ENCODE data around the gene RBFA. TPM values are rescaled to one million over a fixed set of nuclear protein-coding genes. Genes with fewer than 3 reads are reported as not detected.

Gene RBFA
- total and polyA plus RNA-seq, 2 experiments from 2014 or later: 33.8 to 43.3 TPM

DNA sequence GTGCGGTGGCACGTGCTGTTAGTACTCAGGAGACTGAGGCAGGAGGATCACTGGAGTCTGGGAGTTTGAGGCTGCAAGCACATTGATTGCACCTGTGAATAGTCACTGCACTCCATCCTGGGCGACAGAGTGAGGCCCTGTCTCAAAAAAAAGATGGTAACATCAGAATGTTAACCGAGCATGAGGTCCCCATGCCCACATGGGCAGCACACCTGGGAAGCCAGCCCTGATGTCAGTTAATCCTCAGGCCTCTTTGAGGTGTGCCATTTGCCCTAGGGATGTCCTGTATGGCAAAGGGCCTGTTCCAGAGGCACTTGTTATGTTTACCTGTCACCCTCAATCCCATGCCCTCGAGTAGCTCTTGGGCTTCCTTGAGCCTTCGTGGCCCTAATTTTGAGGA, 16.6 kb downstream of the RBFA start (continued):
- TF ChIP-seq, protein P1, sequence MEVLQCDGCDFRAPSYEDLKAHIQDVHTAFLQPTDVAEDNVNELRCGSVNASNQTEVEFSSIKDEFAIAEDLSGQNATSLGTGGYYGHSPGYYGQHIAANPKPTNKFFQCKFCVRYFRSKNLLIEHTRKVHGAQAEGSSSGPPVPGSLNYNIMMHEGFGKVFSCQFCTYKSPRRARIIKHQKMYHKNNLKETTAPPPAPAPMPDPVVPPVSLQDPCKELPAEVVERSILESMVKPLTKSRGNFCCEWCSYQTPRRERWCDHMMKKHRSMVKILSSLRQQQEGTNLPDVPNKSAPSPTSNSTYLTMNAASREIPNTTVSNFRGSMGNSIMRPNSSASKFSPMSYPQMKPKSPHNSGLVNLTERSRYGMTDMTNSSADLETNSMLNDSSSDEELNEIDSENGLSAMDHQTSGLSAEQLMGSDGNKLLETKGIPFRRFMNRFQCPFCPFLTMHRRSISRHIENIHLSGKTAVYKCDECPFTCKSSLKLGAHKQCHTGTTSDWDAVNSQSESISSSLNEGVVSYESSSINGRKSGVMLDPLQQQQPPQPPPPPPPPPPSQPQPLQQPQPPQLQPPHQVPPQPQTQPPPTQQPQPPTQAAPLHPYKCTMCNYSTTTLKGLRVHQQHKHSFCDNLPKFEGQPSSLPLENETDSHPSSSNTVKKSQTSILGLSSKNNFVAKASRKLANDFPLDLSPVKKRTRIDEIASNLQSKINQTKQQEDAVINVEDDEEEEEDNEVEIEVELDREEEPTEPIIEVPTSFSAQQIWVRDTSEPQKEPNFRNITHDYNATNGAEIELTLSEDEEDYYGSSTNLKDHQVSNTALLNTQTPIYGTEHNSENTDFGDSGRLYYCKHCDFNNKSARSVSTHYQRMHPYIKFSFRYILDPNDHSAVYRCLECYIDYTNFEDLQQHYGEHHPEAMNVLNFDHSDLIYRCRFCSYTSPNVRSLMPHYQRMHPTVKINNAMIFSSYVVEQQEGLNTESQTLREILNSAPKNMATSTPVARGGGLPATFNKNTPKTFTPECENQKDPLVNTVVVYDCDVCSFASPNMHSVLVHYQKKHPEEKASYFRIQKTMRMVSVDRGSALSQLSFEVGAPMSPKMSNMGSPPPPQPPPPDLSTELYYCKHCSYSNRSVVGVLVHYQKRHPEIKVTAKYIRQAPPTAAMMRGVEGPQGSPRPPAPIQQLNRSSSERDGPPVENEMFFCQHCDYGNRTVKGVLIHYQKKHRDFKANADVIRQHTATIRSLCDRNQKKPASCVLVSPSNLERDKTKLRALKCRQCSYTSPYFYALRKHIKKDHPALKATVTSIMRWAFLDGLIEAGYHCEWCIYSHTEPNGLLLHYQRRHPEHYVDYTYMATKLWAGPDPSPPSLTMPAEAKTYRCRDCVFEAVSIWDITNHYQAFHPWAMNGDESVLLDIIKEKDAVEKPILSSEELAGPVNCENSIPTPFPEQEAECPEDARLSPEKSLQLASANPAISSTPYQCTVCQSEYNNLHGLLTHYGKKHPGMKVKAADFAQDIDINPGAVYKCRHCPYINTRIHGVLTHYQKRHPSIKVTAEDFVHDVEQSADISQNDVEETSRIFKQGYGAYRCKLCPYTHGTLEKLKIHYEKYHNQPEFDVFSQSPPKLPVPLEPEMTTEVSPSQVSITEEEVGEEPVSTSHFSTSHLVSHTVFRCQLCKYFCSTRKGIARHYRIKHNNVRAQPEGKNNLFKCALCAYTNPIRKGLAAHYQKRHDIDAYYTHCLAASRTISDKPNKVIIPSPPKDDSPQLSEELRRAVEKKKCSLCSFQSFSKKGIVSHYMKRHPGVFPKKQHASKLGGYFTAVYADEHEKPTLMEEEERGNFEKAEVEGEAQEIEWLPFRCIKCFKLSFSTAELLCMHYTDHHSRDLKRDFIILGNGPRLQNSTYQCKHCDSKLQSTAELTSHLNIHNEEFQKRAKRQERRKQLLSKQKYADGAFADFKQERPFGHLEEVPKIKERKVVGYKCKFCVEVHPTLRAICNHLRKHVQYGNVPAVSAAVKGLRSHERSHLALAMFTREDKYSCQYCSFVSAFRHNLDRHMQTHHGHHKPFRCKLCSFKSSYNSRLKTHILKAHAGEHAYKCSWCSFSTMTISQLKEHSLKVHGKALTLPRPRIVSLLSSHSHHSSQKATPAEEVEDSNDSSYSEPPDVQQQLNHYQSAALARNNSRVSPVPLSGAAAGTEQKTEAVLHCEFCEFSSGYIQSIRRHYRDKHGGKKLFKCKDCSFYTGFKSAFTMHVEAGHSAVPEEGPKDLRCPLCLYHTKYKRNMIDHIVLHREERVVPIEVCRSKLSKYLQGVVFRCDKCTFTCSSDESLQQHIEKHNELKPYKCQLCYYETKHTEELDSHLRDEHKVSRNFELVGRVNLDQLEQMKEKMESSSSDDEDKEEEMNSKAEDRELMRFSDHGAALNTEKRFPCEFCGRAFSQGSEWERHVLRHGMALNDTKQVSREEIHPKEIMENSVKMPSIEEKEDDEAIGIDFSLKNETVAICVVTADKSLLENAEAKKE (CRISPR knock-in tag; IDR thresholded peaks at IDR 0.05): no peak
- TF ChIP-seq, protein P2, sequence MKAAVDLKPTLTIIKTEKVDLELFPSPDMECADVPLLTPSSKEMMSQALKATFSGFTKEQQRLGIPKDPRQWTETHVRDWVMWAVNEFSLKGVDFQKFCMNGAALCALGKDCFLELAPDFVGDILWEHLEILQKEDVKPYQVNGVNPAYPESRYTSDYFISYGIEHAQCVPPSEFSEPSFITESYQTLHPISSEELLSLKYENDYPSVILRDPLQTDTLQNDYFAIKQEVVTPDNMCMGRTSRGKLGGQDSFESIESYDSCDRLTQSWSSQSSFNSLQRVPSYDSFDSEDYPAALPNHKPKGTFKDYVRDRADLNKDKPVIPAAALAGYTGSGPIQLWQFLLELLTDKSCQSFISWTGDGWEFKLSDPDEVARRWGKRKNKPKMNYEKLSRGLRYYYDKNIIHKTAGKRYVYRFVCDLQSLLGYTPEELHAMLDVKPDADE (IDR thresholded peaks at IDR 0.05): no peak
- TF ChIP-seq EZH2phosphoT487 (IDR thresholded peaks at IDR 0.05; ENCODE audit: unreplicated experiment): no peak
- no peak for TF ChIP-seq STAT1 (IDR thresholded peaks at IDR 0.05; ENCODE audit: unreplicated experiment)

DNA sequence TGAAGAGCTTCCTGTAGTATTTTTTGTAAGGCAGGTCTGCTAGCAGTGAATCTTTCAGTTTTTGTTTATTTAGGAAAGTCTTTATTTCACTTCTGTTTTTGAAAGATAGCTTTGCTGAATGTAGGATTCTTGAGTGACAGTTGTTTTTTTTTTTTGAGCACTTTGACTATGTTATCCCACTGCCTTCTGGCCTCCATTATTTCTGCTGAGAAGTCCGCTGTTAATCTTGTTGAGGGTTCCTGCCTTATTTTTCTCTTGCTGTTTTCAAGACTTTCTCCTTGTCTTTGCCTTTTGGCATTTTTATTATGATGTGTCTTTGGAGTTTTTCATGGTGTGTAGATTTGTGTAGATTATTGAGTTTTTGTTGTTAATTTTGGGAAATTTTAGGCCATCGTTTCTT, 21.9 kb downstream of the RBFA start:
- ATAC-seq (no peak), DNase-seq (ENCODE audit: low spot score) (no peak)
- no peaks in the 10 kb centered on the region for H3K27me3 ChIP-seq (ENCODE audit: insufficient read depth)
- H2AFZ ChIP-seq: no peak overlapping the region
- Mint-ChIP-seq H3K27ac (no peak overlapping the region), H3K4me1 (no peaks in the 10 kb centered on the region), H3K36me3 (ENCODE audit: low read depth) (peaks cover 60% of the 10 kb centered on the region), H3K4me3 (no peak overlapping the region), H3K9me3 (peaks cover 97% of the 10 kb centered on the region), H3K27me3 (ENCODE audit: insufficient read depth, low read depth, poor library complexity) (peaks cover 22% of the 10 kb centered on the region)
- no peak overlapping the region for H3K4me3 ChIP-seq
- no peak overlapping the region for H3K4me2 ChIP-seq
- H3K27ac ChIP-seq (ENCODE audit: low read depth): no peak overlapping the region
- H3K9me2 ChIP-seq (ENCODE audit: insufficient read depth): no peaks in the 10 kb centered on the region
- peaks cover 4% of the 10 kb centered on the region; the same call in 1 of the 2 replicates for H3K4me1 ChIP-seq (ENCODE audit: insufficient read depth)
- H4K20me1 ChIP-seq (replicated peaks; ENCODE audit: insufficient read depth): no peaks in the 10 kb centered on the region
- peaks cover 16% of the 10 kb centered on the region; the same call in 1 of the 2 replicates for H3K36me3 ChIP-seq (ENCODE audit: insufficient read depth)
- no peaks in the 10 kb centered on the region for H3F3A ChIP-seq (replicated peaks; ENCODE audit: low read depth)
- TF ChIP-seq EZH2phosphoT487 (IDR thresholded peaks at IDR 0.05; ENCODE audit: unreplicated experiment) (no peak), POLR2AphosphoS5 (IDR thresholded peaks at IDR 0.05; ENCODE audit: low read depth) (no peak), STAT1 (IDR thresholded peaks at IDR 0.05; ENCODE audit: unreplicated experiment) (no peak), ZNF331 (CRISPR knock-in tag; IDR thresholded peaks at IDR 0.05; ENCODE audit: low read depth) (no peak), NANOG (IDR thresholded peaks at IDR 0.05; ENCODE audit: borderline replicate concordance) (no peak), JUNB (IDR thresholded peaks at IDR 0.05; ENCODE audit: unreplicated experiment) (no peak)
- H3K79me2 ChIP-seq (replicated peaks; ENCODE audit: insufficient read depth): no peaks in the 10 kb centered on the region
